Measurements from ENCODE around the gene DHX38. TPM values are rescaled to one million over a fixed set of nuclear protein-coding genes. Genes with fewer than 3 reads are reported as not detected.

DHX38 gene
- total and polyA plus RNA-seq, 2 of the 13 experiments (the other 11 are each of a cell fraction or from before 2014, with no cell fraction given) = 54.4 to 85.9 TPM

DNA sequence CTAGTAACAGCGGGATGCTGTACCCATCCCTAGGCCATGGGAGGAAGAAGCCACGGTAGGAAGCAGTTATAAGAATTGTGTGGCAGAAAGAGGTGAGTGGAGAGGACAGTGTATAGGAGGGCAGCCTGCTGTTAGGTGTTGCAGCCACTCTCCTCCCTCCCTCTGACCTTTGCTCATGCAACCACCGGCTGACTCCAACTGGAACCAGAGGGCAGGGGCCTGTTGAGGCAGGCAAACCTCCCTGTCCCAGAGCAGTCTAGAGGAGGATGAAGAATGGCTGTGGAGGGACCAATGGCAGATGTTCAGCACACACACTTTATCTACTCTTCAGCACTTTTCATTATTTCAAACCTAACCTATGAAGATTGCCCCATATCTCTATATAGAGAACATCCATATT lies 2.4 kb upstream of the DHX38 start:
- intact Hi-C loops (cut with micrococcal nuclease; ENCODE audit: unreplicated experiment) = no loop called here
- no peak for ATAC-seq
- FAIRE-seq = no peak
- Histone ChIP-seq H3K9ac (ENCODE audit: insufficient read depth, low read depth, low read length) (peak overlapping the region; percentile 10; the same call in 1 of the 2 replicates), H4K20me1 (ENCODE audit: insufficient read depth, low read length) (no peaks in the 10 kb centered on the region; the same call in none of the 2 replicates), H3K9me3 (ENCODE audit: low read length) (no peaks in the 10 kb centered on the region), H3K27me3 (ENCODE audit: control insufficient read depth in 1 of 2, insufficient read depth in 2 of 2, low read length in 2 of 2) (peaks cover 0 to 4% of the 10 kb centered on the region in 2 experiments; a peak in 1 of 5 replicates), H3K4me1 (ENCODE audit: insufficient read depth, low read length) (peaks cover 48% of the 10 kb centered on the region), H3K79me2 (ENCODE audit: insufficient read depth, low read length) (peaks cover 64% of the 10 kb centered on the region), H3K4me2 (ENCODE audit: low read depth, low read length) (peak overlapping the region; percentile 91), H3K4me3 (replicated peaks in 1 of 3; ENCODE audit: insufficient read depth in 1 of 3, low read depth in 2 of 3, low read length in 3 of 3) (peak overlapping the region in 2 of 3 experiments; percentile 98 to 100; a peak in 4 of 6 replicates), H3K36me3 (replicated peaks in 1 of 2; ENCODE audit: control insufficient read depth in 1 of 2, insufficient read depth in 2 of 2, low read length in 2 of 2) (peaks cover 14 to 47% of the 10 kb centered on the region in 2 experiments), H2AFZ (ENCODE audit: low read length) (no peak overlapping the region), H3K27ac (ENCODE audit: extremely low read length, insufficient read depth, low read length) (peak overlapping the region; percentile 1)
- BruUV-seq (replicated peaks) = no TSS peak
- DNase-seq (ENCODE audit: low spot score) = peak; percentile 27
- ChIA-PET POLR2A (interaction anchor here (4.3 to 4.7 kb wide), 3 partner anchors 19 to 37 kb away, joined by 18 to 51 read pairs (median 36); partner anchors contain the start of gene HP), CTCF (ENCODE audit: low intra/inter-chr PET ratio, low total read pairs) (interaction anchor here (0.9 kb wide), 1 partner anchor 24 kb away, joined by 4 read pairs; no protein-coding TSS in a partner anchor)
- 44% methylated on average over 3 of the region's 3 CpGs for WGBS (ENCODE audit: low lambda C conversion rate)
- in situ Hi-C loops (cut with HindIII; ENCODE audit: extremely low pct_ligation_motif_present, low pct_unique_long_range_greater_than_20kb) = no loop called here
- TF ChIP-seq MAFG (CRISPR knock-in tag; IDR thresholded peaks at IDR 0.05) (no peak), FOXJ3 (CRISPR knock-in tag; IDR thresholded peaks at IDR 0.05; ENCODE audit: borderline replicate concordance) (no peak), SAP130 (CRISPR knock-in tag; IDR thresholded peaks at IDR 0.05; ENCODE audit: low read depth) (peak; percentile 35; the same call in 1 of the 2 replicates), TFAP4 (IDR thresholded peaks at IDR 0.05; ENCODE audit: borderline replicate concordance, low read depth) (peak; percentile 19; the same call in 1 of the 2 replicates), SRY (CRISPR knock-in tag; IDR thresholded peaks at IDR 0.05) (no peak), HNF4G (IDR thresholded peaks at IDR 0.05; ENCODE audit: borderline replicate concordance, low read depth, low read length) (peak; percentile 78; the same call in 1 of the 2 replicates), HNF4G (CRISPR knock-in tag; IDR thresholded peaks at IDR 0.05; ENCODE audit: borderline replicate concordance, low read depth) (no peak), ZFP91 (CRISPR knock-in tag; IDR thresholded peaks at IDR 0.05; ENCODE audit: borderline replicate concordance) (0 out of 2 replicates have a peak, but pooled peaks have one; percentile 16), BHLHE40 (IDR thresholded peaks at IDR 0.05; ENCODE audit: low read length) (no peak), ZNF224 (CRISPR knock-in tag; IDR thresholded peaks at IDR 0.05) (no peak), ZFYVE20 (CRISPR knock-in tag; IDR thresholded peaks at IDR 0.05; ENCODE audit: borderline replicate concordance, low read depth) (no peak), RAD21 (CRISPR knock-in tag; IDR thresholded peaks at IDR 0.05) (no peak), PPARG (CRISPR knock-in tag; conservative IDR thresholded peaks at IDR 0.05) (0 out of 2 replicates have a peak, but pooled peaks have one; percentile 15), MLX (CRISPR knock-in tag; IDR thresholded peaks at IDR 0.05) (no peak), ZMYM4 (CRISPR knock-in tag; IDR thresholded peaks at IDR 0.05) (peak; percentile 42; the same call in 1 of the 2 replicates), MZF1 (CRISPR knock-in tag; IDR thresholded peaks at IDR 0.05; ENCODE audit: borderline replicate concordance) (no peak)
- TF ChIP-seq, protein P1, sequence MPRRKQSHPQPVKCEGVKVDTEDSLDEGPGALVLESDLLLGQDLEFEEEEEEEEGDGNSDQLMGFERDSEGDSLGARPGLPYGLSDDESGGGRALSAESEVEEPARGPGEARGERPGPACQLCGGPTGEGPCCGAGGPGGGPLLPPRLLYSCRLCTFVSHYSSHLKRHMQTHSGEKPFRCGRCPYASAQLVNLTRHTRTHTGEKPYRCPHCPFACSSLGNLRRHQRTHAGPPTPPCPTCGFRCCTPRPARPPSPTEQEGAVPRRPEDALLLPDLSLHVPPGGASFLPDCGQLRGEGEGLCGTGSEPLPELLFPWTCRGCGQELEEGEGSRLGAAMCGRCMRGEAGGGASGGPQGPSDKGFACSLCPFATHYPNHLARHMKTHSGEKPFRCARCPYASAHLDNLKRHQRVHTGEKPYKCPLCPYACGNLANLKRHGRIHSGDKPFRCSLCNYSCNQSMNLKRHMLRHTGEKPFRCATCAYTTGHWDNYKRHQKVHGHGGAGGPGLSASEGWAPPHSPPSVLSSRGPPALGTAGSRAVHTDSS (CRISPR knock-in tag; conservative IDR thresholded peaks at IDR 0.05) = no peak
